Sciatic nerve (tissue), 2 donors: ENCODE results near the gene MAD1L1. TPM values are rescaled to one million over a fixed set of nuclear protein-coding genes. Genes with fewer than 3 reads are reported as not detected.

Source experiments
- ATAC-seq: fragments of 200-7000 bp; cut with Tn5 transposase; one replicate; pipeline ENCODE4 v1.9.1; 2020; ENCODE audit warnings: mild to moderate bottlenecking, moderate library complexity
- DNase-seq: peaks from one replicate; pipeline ENCODE4 v3.0.0-alpha.2; 2020; ENCODE audit warnings: low spot score
- intact Hi-C: fragments of 100-400 bp; cut with DNase I; formaldehyde crosslinking; loops from one replicate; pipeline ENCODE4 v1.14.2; 2022
- total RNA-seq: library from RNA; stranded (reverse); fragmentation: NEBNext Ultra II Directional; extraction: Animal tissue kit (Norgen Biotek cat#: 25700); gene quantifications from one replicate; pipeline ENCODE4 v1.2.1, GENCODE V29; 2021
- donor health status: DM: no; HTN: no; CAD: no.
- donor health status: DM: no; HTN: no; CAD: no.

MAD1L1 gene
- total RNA-seq, 1 donor from 2014 or later = 42.1 TPM

GRCh38 chr7:1944619-1945210, 288.0 kb downstream of the MAD1L1 start:
- intact Hi-C loops = loop anchor here (5.0 kb wide), 1 partner anchor 1358 kb away; the partner anchor contains the start of gene SDK1
- DNase-seq (no peak), ATAC-seq (no peak)

GRCh38 chr7:1943933-1944618, 288.7 kb downstream of the MAD1L1 start:
- no peak for DNase-seq
- intact Hi-C loops = loop anchor here (5.0 kb wide), 1 partner anchor 1358 kb away; the partner anchor contains the start of gene SDK1
- ATAC-seq = no peak

DNA sequence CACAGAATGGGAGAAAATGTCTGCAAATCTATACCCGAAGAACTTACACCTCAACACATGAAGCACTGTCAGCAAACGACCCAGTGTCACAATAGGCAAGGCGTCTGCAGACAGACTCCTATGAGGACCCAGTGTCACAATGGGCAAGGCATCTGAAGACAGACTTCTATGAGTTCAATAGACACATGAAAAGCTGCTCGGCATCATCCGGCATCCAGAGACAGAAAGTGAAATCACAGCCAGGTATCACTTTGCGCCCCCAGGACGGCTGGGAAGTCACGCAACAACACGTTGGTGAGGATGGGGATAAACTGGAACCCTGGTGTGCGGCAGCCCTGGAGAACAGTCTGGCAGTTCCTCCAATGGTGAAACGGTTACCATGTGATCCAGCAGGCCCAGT, 289.4 kb downstream of the MAD1L1 start:
- DNase-seq (no peak), ATAC-seq (no peak)
- intact Hi-C loops = loop anchor here (5.0 kb wide), 1 partner anchor 1359 kb away; the partner anchor contains the start of gene SDK1

- DNase-seq (no peak), ATAC-seq (no peak)
- intact Hi-C loops = loop anchor here (5.0 kb wide), 1 partner anchor 1359 kb away; the partner anchor contains the start of gene SDK1
Observed at GRCh38 chr7:1942941-1943289, 289.8 kb downstream of the MAD1L1 start.

DNA sequence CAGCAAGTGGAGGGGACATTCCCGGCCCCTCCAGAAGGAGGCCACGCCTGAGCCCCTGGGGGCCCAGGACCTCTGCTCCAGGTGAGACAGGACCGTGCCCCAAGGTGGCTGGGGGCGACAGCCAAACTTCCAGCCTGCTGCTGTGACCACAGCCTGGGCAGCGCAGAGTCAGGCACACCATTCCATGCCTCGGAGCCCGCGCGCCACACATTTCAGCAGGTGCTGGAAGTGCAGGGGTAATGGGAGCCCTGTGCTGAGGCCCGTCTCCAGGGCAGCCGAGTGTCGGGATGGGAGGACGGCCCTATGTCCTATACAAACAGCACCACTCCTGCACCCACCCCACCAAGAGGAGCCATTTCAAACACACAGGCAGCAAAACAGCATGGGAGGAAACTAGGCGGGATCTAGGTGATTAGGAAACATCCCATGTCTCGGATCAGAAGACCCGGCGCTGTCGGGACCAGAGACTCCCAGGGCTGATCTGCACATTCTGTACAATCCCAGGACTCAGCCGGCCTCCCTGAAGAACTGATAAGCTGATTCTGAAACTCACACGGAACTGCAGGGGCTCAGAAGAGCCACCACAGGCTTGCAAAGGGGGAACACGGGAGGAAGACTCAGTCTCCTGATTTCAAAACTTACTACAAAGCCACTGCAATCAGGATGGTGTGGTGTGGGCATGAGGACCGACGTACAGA, 290.4 kb downstream of the MAD1L1 start:
- intact Hi-C loops = loop anchor here (5.0 kb wide), 1 partner anchor 1360 kb away; the partner anchor contains the start of gene SDK1
- no peak for DNase-seq
- no peak for ATAC-seq

- ATAC-seq (no peak), DNase-seq (no peak)
- intact Hi-C loops = loop anchor here (5.0 kb wide), 1 partner anchor 1361 kb away; the partner anchor contains the start of gene SDK1
Observed at GRCh38 chr7:1941464-1942242, 291.1 kb downstream of the MAD1L1 start.

DNA sequence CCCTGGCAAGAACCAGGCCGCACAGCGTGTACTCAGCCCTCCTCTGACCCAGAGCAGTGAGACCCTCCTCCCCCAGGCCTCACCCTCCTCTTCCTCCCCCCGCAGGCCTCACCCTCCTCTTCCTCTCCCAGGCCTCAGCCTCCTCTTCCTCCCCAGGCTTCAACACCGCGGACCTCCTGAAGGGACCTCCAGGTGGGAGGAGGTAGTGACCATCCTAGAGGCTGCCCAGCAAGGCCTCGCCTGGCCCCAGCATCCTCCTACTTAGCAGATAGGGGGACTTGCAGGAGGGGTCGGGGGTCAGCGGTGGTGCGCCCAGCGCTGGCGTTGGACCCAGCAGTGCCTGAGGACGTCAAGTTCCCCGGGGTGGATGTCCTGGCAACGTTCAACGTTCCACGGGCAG, 291.9 kb downstream of the MAD1L1 start:
- intact Hi-C loops = loop anchor here (5.0 kb wide), 1 partner anchor 1361 kb away; the partner anchor contains the start of gene SDK1
- ATAC-seq = peak; percentile 27
- DNase-seq = no peak

GRCh38 chr7:1940402-1940786, 292.4 kb downstream of the MAD1L1 start:
- intact Hi-C loops = loop anchor here (5.0 kb wide), 1 partner anchor 1362 kb away; the partner anchor contains the start of gene SDK1
- DNase-seq = peak; percentile 78
- peak; percentile 89 for ATAC-seq

GRCh38 chr7:1939434-1940401, 293.0 kb downstream of the MAD1L1 start:
- intact Hi-C loops = loop anchor here (5.0 kb wide), 1 partner anchor 1363 kb away; the partner anchor contains the start of gene SDK1
- DNase-seq = no peak
- peak; percentile 13 for ATAC-seq

DNA sequence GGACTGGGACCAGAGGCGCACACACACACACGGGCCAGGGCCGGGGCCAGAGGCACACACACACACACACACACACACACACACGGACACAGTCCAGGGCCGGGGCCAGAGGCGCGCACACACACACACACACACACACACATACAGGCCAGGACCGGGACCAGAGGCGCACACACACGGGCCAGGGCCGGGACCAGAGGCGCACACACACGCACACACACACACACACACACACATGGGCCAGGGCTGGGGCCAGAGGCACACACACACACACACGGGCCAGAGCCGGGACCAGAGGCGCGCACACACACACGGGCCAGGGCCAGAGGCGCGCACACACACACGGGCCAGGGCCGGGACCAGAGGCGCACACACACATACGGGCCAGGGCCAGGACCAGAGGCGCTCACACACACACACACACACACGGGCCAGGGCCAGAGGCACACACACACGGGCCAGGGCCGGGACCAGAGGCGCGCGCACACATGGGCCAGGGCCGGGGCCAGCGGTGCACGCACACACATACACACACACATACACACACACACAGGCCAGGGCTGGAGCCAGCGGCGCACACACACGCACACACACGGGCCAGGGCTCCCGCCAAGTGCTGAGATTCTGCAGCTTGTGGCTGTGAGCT, 293.8 kb downstream of the MAD1L1 start:
- ATAC-seq (no peak), DNase-seq (no peak)
- intact Hi-C loops = no loop called here

DNA sequence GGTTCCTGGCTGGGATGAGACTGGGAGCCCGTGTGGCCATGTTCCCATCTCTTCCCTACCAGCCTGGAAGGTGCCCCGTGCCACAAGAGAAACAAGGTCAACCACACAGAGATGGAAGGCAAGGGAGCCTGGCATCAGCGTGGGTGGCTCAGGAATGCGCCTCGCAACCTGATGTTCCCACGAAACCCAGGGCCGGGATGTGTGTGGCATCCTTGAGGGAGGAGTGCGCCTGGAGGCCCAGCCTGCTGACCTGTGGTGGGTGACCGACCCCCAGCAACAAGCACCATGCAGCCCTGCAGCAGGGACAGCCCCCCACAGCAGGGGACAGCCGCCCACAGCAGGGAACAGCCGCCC, 295.5 kb downstream of the MAD1L1 start:
- ATAC-seq = no peak
- intact Hi-C loops = no loop called here
- DNase-seq = no peak

- ATAC-seq = no peak
- intact Hi-C loops = no loop called here
- no peak for DNase-seq
Observed at GRCh38 chr7:1936531-1937251, 296.1 kb downstream of the MAD1L1 start.

DNA sequence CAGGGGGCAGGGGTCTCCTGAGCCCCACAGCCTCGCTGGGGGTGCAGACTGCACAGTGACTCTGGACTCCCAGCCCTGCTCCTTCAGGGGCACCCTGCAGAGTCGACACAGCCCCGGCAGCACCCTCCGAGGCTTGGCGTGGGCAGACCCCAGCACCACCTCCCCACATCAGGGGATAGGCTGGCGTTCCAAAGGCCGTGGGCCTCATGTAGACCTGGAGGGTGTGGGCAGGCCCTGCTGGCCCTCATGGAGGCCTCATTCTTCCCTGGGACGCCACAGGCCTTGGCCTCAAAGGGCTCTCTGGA, 296.8 kb downstream of the MAD1L1 start:
- intact Hi-C loops = no loop called here
- ATAC-seq = no peak
- no peak for DNase-seq

- no peak for DNase-seq
- intact Hi-C loops = no loop called here
- ATAC-seq = no peak
Observed at GRCh38 chr7:1935176-1936005, 297.4 kb downstream of the MAD1L1 start.

DNA sequence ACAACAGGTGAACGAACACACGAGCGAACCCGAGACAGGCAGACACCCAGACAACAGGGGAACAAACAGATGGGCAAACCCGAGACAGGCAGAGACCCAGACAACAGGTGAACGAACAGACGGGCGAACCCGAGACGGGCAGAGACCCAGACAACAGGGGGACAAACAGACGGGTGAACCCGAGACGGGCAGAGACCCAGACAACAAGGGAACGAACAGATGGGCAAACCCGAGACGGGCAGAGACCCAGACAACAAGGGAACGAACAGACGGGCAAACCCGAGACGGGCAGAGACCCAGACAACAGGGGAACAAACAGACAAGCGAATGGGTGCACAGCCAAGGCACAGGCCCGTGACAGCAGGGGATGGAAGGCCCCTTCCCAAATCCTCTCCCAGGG, 298.0 kb downstream of the MAD1L1 start:
- DNase-seq (no peak), ATAC-seq (no peak)
- intact Hi-C loops = no loop called here

- DNase-seq = no peak
- intact Hi-C loops = no loop called here
- no peak for ATAC-seq
Observed at GRCh38 chr7:1934017-1934416, 298.7 kb downstream of the MAD1L1 start.
